Spinal cord (tissue), 10 donors: Measurements from ENCODE around the gene ADIRF. TPM values are rescaled to one million over a fixed set of nuclear protein-coding genes. Genes with fewer than 3 reads are reported as not detected.
"Not testable (repeated sequence)": the region's sequence is repeated elsewhere in the genome, so short reads cannot be mapped to it uniquely, and the experiment has no call there.

Experiments
- DNase-seq, 6 donors: peaks; one replicate each; pipeline versions ENCODE4 v3.0.0 to v3.0.0-alpha.2; 2013 to 2015; ENCODE audit warnings: low spot score in 6 of 6, low read depth in 4 of 6
- H3K27ac ChIP-seq: one replicate; pipeline ENCODE4 v1.5.1; 2013; ENCODE audit warnings: low read depth, low read length, control low read depth
- H3K27me3 ChIP-seq: one replicate; pipeline ENCODE4 v1.6.1; 2013; ENCODE audit warnings: low read length; ENCODE audit not compliant: control insufficient read depth, insufficient read depth
- H3K36me3 ChIP-seq: one replicate; pipeline ENCODE4 v1.6.1; 2013; ENCODE audit warnings: low read length; ENCODE audit not compliant: control insufficient read depth, insufficient read depth
- H3K4me1 ChIP-seq: one replicate; pipeline ENCODE4 v1.6.1; 2013; ENCODE audit warnings: low read length; ENCODE audit not compliant: control insufficient read depth, insufficient read depth
- H3K4me3 ChIP-seq: one replicate; pipeline ENCODE4 v1.5.1; 2013; ENCODE audit warnings: low read depth, low read length, control low read depth
- H3K9me3 ChIP-seq: one replicate; pipeline ENCODE4 v1.6.1; 2013; ENCODE audit warnings: low read length; ENCODE audit not compliant: control insufficient read depth, insufficient read depth
- WGBS: methylation state at CpG from one replicate; pipeline ENCODE4 v1.1.5; 2013; ENCODE audit warnings: missing lambda C conversion rate; ENCODE audit not compliant: insufficient coverage; 5-methylcytosine and 5-hydroxymethylcytosine counted together
- long read RNA-seq, 4 donors: transcript quantifications; one replicate each; lab custom pipeline, GENCODE V29; 2026
- polyA plus RNA-seq, 2 donors: library from polyadenylated mRNA; unstranded; fragments of 120-200 nt; gene quantifications; one replicate each; pipeline ENCODE4 v1.2.1, GENCODE V29; 2013; ENCODE audit not compliant: insufficient read length in 2 of 2
- total RNA-seq, 2 donors: library from RNA; depleted of rRNA in 1 of 2; stranded (reverse); fragments of 120-200 nt in 1 of 2; fragments of >200 nt in 1 of 2; gene quantifications; one replicate each; pipeline versions ENCODE4 v1.2.3 to v1.2.4, GENCODE V29; 2013 to 2014
- donor health status: healthy.

ADIRF gene
- 10 to 100 TPM; 23.9 to 63.9 TPM for total RNA-seq
- polyA plus RNA-seq, result 10 to 100 TPM; 31.5 to 35.7 TPM
- long read RNA-seq, donor 1, transcript ADIRF-201 (3 exons, 917 nt), result major isoform, 44 of 44 reads
- long read RNA-seq, donor 1, partial matches to known transcripts, result 0 of 44 reads
- long read RNA-seq, donor 1, other reads (novel, unspliced or antisense), result 0 of 44 reads
- long read RNA-seq, donor 2, transcript ADIRF-201 (3 exons, 917 nt), result major isoform, 18 of 19 reads
- long read RNA-seq, donor 2, partial matches to known transcripts, result 0 of 19 reads
- long read RNA-seq, donor 2, other reads (novel, unspliced or antisense), result 0 of 19 reads
- long read RNA-seq, donor 3, transcript ADIRF-201 (3 exons, 917 nt), result major isoform, 11 of 12 reads
- long read RNA-seq, donor 3, partial matches to known transcripts, result 0 of 12 reads
- long read RNA-seq, donor 3, other reads (novel, unspliced or antisense), result 0 of 12 reads
- long read RNA-seq, donor 4, transcript ADIRF-201 (3 exons, 917 nt), result major isoform, 33 of 36 reads
- long read RNA-seq, donor 4, partial matches to known transcripts, result 0 of 36 reads
- long read RNA-seq, donor 4, other reads (novel, unspliced or antisense), result 0 of 36 reads

DNA sequence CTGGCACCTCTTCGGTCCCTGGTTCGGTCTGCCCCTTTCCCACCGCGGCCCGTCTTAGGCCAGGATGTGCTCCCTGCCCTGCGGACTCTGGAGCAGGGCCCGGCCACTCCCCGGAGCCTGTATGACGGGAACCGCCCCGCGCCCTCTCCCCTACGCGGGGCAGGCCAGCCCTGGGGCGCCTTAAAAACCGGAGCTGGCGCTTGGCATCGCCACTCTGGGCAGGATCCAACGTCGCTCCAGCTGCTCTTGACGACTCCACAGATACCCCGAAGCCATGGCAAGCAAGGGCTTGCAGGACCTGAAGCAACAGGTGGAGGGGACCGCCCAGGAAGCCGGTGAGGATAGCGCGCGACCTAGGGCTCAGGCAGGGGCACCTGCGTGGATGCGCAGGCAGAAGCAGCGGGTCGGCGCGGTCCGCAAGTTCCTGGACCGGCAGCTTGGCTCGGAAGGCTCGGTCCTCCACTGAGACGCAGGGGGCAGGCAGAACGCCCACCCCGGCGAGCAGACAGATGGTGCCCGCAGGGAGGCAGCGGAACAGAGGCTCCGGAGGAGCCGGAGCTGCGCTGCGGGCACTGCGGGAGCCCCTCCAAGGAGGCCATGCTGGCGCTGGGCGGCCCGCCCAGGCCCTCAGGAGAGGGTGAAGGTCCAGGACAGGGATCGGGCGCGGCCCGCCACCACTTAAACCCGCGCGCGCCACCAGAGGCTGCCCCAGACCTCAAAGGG lies at the start of gene ADIRF:
Gene ADIRF, plus strand, starts transcription at position 212 of the 723 bp plus-strand sequence. Its CDS starts 63 bp downstream, at position 275.
- H3K27ac ChIP-seq, result peak within 1 kb of the TSS; percentile 59
- peaks cover 4% of the 10 kb centered on the region for H3K36me3 ChIP-seq
- no peaks in the 10 kb centered on the region for H3K9me3 ChIP-seq
- 20% methylated on average over 56 of the region's 59 CpGs for WGBS
- H3K4me1 ChIP-seq, result peaks cover 73% of the 10 kb centered on the region
- H3K27me3 ChIP-seq, result peaks cover 22% of the 10 kb centered on the region
- peak in 2 of 6 donors; percentile 33 to 56 for DNase-seq
- peak within 1 kb of the TSS; percentile 22 for H3K4me3 ChIP-seq

- 90% methylated on average over 7 of the region's 9 CpGs for WGBS
- no peak for DNase-seq
- Histone ChIP-seq H3K4me3 (no peak overlapping the region), H3K27ac (no peak overlapping the region), H3K9me3 (no peaks in the 10 kb centered on the region), H3K36me3 (peaks cover 13% of the 10 kb centered on the region), H3K4me1 (no peaks in the 10 kb centered on the region), H3K27me3 (no peaks in the 10 kb centered on the region)
Measured at GRCh38 chr10:86922553-86922961, 45.7 kb upstream of the ADIRF start.

DNA sequence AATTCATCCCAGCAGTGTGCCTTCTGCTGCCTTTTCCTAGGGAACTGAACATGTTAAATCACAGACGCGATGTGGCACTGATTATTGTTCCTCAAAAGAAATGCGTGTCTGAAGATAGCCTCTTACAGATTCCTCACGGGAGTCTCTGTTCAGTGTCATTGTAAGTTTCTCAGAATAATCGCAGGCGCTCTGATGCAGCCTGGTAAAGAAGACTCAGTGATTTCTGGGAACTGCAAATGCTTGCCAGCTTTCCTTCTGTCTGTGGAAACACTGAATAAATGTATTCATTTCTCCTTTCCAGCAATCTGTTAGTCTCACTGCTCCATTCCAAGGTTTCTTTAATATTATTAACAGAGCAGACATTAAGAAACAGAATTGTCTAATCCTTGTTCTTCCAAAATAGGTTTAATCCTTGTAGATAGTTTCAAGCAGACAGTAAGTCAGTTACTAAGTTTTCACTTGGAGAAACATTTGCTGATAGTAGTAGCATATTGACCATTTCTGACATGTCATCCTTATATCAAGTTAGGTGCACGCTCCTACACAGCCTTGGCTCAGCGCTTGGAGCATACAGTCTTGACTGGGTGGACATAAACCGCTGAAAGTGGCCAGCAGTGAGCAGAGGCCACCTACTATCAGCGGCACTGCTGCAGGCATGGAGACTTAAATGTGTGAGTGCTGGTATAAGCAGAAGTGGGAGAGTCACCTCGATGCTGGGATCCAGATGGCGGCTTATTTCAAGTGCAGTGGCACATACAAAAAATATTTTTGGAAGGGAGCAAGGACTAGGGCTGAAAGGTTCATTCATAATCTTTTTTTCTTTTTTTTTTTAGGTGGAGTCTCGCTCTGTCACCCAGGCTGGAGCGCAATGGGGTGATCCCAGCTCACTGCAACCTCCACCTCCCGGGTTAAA lies 38.6 kb upstream of the ADIRF start:
- DNase-seq, result peak in 2 of 6 donors; percentile 43 to 91
- 55% methylated on average over 7 of the region's 15 CpGs for WGBS
- Histone ChIP-seq H3K9me3 (no peaks in the 10 kb centered on the region), H3K4me3 (no peak overlapping the region), H3K27ac (no peak overlapping the region), H3K27me3 (no peaks in the 10 kb centered on the region), H3K4me1 (peaks cover 4% of the 10 kb centered on the region), H3K36me3 (peaks cover 18% of the 10 kb centered on the region)

DNA sequence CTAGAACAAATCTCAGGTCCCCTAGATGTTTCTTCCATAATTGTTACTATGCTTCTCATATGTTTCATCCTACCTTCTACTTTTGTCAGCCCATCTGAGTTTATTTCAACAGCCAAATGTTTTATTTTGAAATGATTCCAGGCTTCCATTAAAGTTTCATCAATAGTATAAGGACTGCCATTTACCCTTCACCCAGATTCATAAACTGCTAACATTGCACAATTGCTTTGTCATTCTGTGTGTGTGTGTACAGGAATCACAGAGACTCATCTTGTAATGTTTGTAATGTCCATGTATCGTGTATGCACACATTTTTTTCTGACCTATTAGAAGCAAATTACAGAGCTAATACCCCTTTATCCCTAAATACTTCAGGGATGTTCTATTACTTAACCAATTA lies 36.4 kb upstream of the ADIRF start:
- no CpG with 5 or more reads among the region's 1 CpG for WGBS
- no peak for DNase-seq
- Histone ChIP-seq H3K36me3 (peaks cover 24% of the 10 kb centered on the region), H3K4me3 (no peak overlapping the region), H3K4me1 (peaks cover 4% of the 10 kb centered on the region), H3K9me3 (no peaks in the 10 kb centered on the region), H3K27ac (no peak overlapping the region), H3K27me3 (no peaks in the 10 kb centered on the region)

DNA sequence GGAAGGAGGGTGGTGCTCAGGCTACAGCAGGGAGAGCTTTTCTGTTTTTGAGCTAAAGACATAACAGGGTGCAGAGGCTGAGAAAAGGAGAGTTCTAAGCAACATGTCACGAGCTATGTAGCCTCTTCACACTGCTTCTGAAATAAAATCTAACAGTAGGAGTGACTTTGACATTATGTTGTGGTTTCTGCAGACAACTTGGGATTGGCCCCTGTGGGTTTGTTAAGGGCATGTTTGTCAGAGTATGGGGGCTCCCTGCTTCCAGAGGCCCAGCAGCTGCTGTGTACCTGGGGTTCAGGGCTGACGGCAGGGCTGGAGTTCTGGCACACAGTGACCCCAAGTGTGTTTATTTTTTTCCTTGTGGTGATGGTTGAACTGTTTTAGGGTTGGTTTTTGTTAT lies 35.6 kb upstream of the ADIRF start:
- WGBS, result 92% methylated on average over 2 of the region's 2 CpGs
- Histone ChIP-seq H3K27ac (no peak overlapping the region), H3K4me1 (peaks cover 4% of the 10 kb centered on the region), H3K9me3 (no peaks in the 10 kb centered on the region), H3K27me3 (no peaks in the 10 kb centered on the region), H3K36me3 (peaks cover 24% of the 10 kb centered on the region), H3K4me3 (no peak overlapping the region)
- DNase-seq, result no peak

DNA sequence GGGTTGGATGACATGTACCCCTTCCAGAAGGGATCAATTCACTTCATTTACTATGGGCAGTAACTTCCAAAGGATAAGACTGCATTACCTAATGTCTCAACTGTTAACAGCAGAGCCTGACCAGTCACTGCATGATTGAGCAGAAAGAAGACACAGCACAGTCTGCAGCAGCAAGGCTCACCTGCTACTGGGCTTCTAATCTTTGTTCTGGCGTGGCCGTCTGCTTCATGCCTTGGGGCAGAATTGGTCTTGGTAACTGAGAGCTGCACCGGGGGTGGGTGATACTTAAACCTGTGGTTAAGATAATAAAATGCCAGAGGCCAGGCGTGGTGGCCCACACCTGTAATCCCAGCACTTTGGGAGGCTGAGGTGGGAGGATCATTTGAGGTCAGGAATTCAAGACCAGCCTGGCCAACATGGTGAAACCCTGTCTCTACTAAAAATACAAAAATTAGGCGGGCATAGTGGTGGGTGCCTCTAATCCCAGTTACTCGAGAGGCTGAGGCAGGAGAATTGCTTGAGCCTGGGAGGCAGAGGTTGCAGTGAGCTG lies 34.0 kb upstream of the ADIRF start:
- H3K9me3 ChIP-seq, H3K27ac ChIP-seq, H3K27me3 ChIP-seq, DNase-seq, H3K4me1 ChIP-seq, H3K4me3 ChIP-seq: not testable (repeated sequence)
- peaks cover 21% of the 10 kb centered on the region for H3K36me3 ChIP-seq
- 80% methylated on average over 2 of the region's 6 CpGs for WGBS

- Histone ChIP-seq H3K4me3 (no peak overlapping the region), H3K4me1 (peaks cover 16% of the 10 kb centered on the region), H3K36me3 (peaks cover 12% of the 10 kb centered on the region), H3K9me3 (no peaks in the 10 kb centered on the region), H3K27ac (no peak overlapping the region), H3K27me3 (no peaks in the 10 kb centered on the region)
- 88% methylated on average over 11 of the region's 13 CpGs for WGBS
- DNase-seq, result no peak
Measured at GRCh38 chr10:86936661-86937501, 31.4 kb upstream of the ADIRF start.

DNA sequence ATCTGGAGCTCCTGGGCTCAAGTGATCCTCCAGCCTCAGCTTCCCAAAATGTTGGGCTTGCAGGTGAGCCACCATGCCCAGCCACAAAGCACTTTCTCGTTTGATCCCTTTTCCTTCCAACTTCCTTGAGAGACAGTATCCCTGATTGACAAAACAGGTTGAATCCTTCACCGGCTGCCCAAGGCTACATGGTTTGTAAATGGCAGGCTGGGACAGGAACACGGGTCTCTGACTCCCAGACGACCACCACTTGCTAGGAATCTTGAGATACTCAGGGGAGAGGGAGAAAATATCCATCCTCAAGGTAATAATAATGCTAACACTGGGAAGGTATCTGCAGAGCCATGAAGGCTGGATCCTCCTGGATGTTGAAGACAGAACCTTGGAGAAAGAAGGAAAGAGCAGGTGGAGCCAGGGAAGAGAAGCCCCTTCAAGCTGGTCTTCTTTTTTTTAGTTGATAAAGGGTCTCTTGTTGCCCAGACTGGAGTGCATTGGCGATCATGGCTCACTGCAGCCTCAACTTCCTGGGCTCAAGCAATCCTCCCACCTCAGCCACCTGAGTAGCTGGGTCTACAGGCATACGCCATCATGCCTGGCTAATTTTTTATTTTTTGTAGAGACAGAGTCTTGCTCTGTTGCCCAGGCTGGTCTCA lies 30.7 kb upstream of the ADIRF start:
- H3K9me3 ChIP-seq, result no peaks in the 10 kb centered on the region
- no peak overlapping the region for H3K27ac ChIP-seq
- H3K4me3 ChIP-seq, result no peak overlapping the region
- no peak for DNase-seq
- H3K4me1 ChIP-seq, result peaks cover 16% of the 10 kb centered on the region
- 83% methylated on average over 1 of the region's 6 CpGs for WGBS
- H3K27me3 ChIP-seq, result no peaks in the 10 kb centered on the region
- peaks cover 17% of the 10 kb centered on the region for H3K36me3 ChIP-seq
